Femur (tissue), 1 donor: ENCODE measurements around the gene EPS8L3.
A peak's percentile ranks its signal among the peaks of the same experiment; 100 is the strongest.

Experiments
- DNase-seq: peaks from one replicate; pipeline ENCODE4 v3.0.0-alpha.2; 2017

Gene EPS8L3

GRCh38 chr1:109793089-109793485 lies 29.4 kb upstream of the EPS8L3 start:
- peak; percentile 29 for DNase-seq

GRCh38 chr1:109792056-109792831 lies 28.5 kb upstream of the EPS8L3 start:
- peak; percentile 92 for DNase-seq

GRCh38 chr1:109791495-109792043 lies 27.8 kb upstream of the EPS8L3 start:
- DNase-seq = peak; percentile 22

- DNase-seq = peak; percentile 84
These were observed 27.2 kb upstream of the EPS8L3 start for GRCh38 chr1:109790735-109791494.

GRCh38 chr1:109790329-109790728 lies 26.6 kb upstream of the EPS8L3 start:
- DNase-seq = no peak

GRCh38 chr1:109789551-109790180 lies 25.9 kb upstream of the EPS8L3 start:
- DNase-seq = peak; percentile 15

- peak; percentile 31 for DNase-seq
These were observed 25.2 kb upstream of the EPS8L3 start for GRCh38 chr1:109788695-109789521.

GRCh38 chr1:109787845-109788601 lies 24.3 kb upstream of the EPS8L3 start:
- DNase-seq = peak; percentile 79

- peak; percentile 16 for DNase-seq
These were observed 23.6 kb upstream of the EPS8L3 start for GRCh38 chr1:109787211-109787844.

- DNase-seq = peak; percentile 41
These were observed 22.9 kb upstream of the EPS8L3 start for GRCh38 chr1:109786531-109787021.

GRCh38 chr1:109786112-109786480 lies 22.4 kb upstream of the EPS8L3 start:
- peak; percentile 11 for DNase-seq

GRCh38 chr1:109785446-109786111 lies 21.9 kb upstream of the EPS8L3 start:
- DNase-seq = peak; percentile 16

GRCh38 chr1:109784551-109785252 lies 21.0 kb upstream of the EPS8L3 start:
- DNase-seq = peak; percentile 16

- no peak for DNase-seq
These were observed 19.7 kb upstream of the EPS8L3 start for GRCh38 chr1:109783436-109783835.

GRCh38 chr1:109782927-109783326 lies 19.2 kb upstream of the EPS8L3 start:
- no peak for DNase-seq

GRCh38 chr1:109782514-109782913 lies 18.8 kb upstream of the EPS8L3 start:
- DNase-seq = peak; percentile 55

GRCh38 chr1:109781806-109782205 lies 18.1 kb upstream of the EPS8L3 start:
- no peak for DNase-seq

- no peak for DNase-seq
These were observed 17.3 kb upstream of the EPS8L3 start for GRCh38 chr1:109780982-109781381.

GRCh38 chr1:109777980-109778625 lies 14.4 kb upstream of the EPS8L3 start:
- DNase-seq = peak; percentile 17
